GM10266 (cell line): ENCODE results near the gene FAM20A.

ENCODE experiments used
- DNase-seq: peaks from one replicate; pipeline ENCODE4 v3.0.0; 2012; ENCODE audit errors: extremely low spot score
- CTCF ChIP-seq: IDR thresholded peaks from 2 replicates; pipeline ENCODE4 v1.5.1; 2012; ENCODE audit warnings: mild to moderate bottlenecking, low read depth; ENCODE audit not compliant: control insufficient read depth, insufficient read depth; ENCODE audit errors: missing control alignments

The FAM20A gene

DNA sequence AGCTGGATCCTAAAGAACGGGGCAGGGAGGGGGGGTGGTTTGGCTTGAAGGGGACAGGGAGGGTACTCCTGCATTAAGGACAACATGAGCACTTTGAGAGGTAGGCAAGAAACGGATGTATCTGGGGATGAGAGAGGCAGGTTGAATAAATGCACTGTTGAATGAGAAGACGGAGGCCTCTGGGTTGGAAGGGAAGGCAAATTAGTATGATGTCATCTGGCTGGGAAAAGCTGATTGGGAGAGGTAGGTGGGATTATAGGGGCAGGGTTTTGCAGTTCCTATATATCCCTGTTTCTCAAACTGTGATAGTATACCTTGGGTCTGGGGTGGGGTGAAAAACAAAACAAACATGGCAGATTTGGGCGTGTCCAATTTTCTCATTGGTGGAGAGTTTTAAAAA lies 44.6 kb downstream of the FAM20A start:
- no peak for TF ChIP-seq CTCF
- no peak for DNase-seq

DNA sequence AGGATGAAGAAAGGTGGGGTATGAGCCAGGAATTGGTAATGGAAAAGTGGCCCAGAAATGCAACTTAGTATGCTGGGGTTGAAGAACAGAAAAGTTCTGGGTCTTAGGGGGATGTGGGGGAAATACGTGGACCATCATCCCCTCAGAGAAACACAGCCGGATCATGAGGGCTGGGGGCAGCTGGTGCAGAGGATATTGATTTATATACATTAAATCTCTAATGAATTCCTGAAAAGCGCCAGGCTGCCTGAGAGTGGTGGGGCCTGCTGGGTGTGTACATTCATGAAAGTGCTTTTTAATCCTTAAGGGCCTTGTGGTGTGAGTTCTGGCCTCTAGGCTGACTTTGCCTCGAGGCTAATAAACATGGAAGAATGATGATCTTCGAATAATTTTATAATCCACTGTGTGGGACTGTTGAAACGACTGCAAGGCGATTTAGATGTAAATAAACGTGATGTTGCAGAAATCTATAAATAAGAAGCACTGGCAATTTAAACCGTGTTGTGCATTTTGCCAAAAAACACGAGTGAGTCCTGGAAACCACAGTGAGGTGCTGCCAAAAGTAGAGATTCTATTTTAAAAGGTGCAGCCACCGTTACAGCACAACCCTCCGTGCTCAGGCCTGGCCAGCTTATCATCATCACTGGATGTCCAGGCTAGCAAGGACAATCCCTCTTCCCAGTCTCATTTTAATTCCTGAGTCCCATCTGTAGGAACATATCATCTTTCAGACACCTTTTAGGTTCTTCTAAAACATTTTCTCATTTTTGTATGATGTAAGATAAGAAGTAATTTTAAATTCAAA lies 56.9 kb downstream of the FAM20A start:
- no peak for DNase-seq
- TF ChIP-seq CTCF: no peak

- no peak for TF ChIP-seq CTCF
- DNase-seq: no peak
Observed at GRCh38 chr17:68542698-68543463, 58.3 kb downstream of the FAM20A start.

- DNase-seq: no peak
- TF ChIP-seq CTCF: no peak
Observed at GRCh38 chr17:68541816-68542215, 59.4 kb downstream of the FAM20A start.

GRCh38 chr17:68540981-68541380 lies 60.2 kb downstream of the FAM20A start:
- DNase-seq: no peak
- no peak for TF ChIP-seq CTCF

DNA sequence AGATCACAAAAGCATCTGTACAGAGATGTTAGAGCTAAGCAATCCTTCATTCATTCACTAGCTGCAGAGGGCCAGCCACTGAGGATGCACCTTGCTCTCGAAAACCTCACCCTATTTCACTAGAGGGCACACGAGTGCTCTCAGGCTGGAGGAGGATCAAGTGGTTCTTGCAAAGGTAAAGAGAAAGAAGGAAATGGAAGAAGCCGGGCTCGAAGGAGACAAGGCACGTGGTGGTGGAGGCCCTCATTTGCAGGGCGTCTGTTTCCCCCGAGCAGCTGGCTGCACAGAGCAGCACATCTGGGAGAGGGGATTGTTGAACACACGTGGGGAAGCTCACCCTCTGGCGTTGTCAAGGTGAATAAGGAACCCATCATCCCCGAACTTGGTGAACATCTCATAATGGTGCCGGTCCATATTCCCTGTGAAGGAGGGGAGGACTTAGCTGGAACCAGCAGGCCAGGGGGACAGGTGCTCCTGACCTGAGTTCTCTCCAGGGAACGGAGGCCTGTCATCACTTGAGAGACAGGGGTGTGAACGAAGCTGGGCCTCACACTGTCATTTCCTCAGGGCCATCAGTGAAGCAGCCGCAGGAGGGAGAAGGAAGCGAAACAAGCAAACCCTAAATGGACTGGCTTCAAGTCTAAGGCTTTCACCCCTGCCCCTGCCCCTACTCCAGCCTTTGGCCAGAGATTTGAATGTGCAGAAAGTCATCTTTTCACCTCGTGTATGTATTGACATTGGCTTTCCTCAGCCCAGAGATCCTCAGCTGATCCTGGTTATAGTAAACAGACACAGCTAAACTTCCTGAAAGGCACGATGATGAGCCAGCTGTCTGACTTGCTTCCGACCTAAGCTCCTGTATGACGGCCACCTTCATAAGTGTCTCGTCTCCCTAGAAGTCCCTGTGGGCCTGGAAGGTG lies 61.4 kb downstream of the FAM20A start:
- DNase-seq: no peak
- TF ChIP-seq CTCF: peak; percentile 33
